HUES64 (cell line): ENCODE results near the gene DHRS3.

Experiments
- H3K27ac ChIP-seq: 2 replicates; pipeline ENCODE4 v1.7.0; 2013; ENCODE audit warnings: low read depth, low read length, inconsistent platforms
- H3K27me3 ChIP-seq: 2 replicates; pipeline ENCODE4 v1.6.1; 2013; ENCODE audit warnings: mild to moderate bottlenecking, low read length; ENCODE audit not compliant: insufficient read depth
- H3K36me3 ChIP-seq: 2 replicates; pipeline ENCODE4 v1.6.1; 2013; ENCODE audit warnings: mild to moderate bottlenecking, low read length; ENCODE audit not compliant: insufficient read depth
- H3K4me1 ChIP-seq: 2 replicates; pipeline ENCODE4 v1.6.1; 2013; ENCODE audit warnings: mild to moderate bottlenecking, low read length, moderate library complexity; ENCODE audit not compliant: insufficient read depth
- H3K4me3 ChIP-seq: 2 replicates; pipeline ENCODE4 v1.5.1; 2013; ENCODE audit warnings: mild to moderate bottlenecking, low read length, moderate library complexity
- H3K9ac ChIP-seq: 2 replicates; pipeline ENCODE4 v1.6.1; 2013; ENCODE audit warnings: mild to moderate bottlenecking, low read depth, low read length
- H3K9me3 ChIP-seq: 2 replicates; pipeline ENCODE4 v1.6.1; 2013; ENCODE audit warnings: low read depth, low read length; ENCODE audit not compliant: insufficient read depth
- WGBS: fragments of 150-250, 120-280 bp; methylation state at CpG from one replicate; pipeline ENCODE4 v1.1.7; 2013; ENCODE audit warnings: missing lambda C conversion rate; 5-methylcytosine and 5-hydroxymethylcytosine counted together

Gene DHRS3

GRCh38 chr1:12625276-12625675 lies 7.3 kb upstream of the DHRS3 start:
- H3K36me3 ChIP-seq, result no peaks in the 10 kb centered on the region
- H3K9me3 ChIP-seq, result no peaks in the 10 kb centered on the region
- WGBS, result 94% methylated on average over 6 of the region's 6 CpGs
- H3K4me3 ChIP-seq, result no peak overlapping the region
- H3K4me1 ChIP-seq, result peaks cover 15% of the 10 kb centered on the region
- no peaks in the 10 kb centered on the region for H3K27me3 ChIP-seq
- H3K9ac ChIP-seq, result no peak overlapping the region
- H3K27ac ChIP-seq, result no peak overlapping the region

- peaks cover 5% of the 10 kb centered on the region; the same call in 1 of the 2 replicates for H3K4me1 ChIP-seq
- H3K9ac ChIP-seq, result no peak overlapping the region
- no peaks in the 10 kb centered on the region for H3K36me3 ChIP-seq
- no peaks in the 10 kb centered on the region for H3K9me3 ChIP-seq
- no peak overlapping the region for H3K4me3 ChIP-seq
- WGBS, result 89% methylated on average over 12 of the region's 12 CpGs
- H3K27me3 ChIP-seq, result no peaks in the 10 kb centered on the region
- no peak overlapping the region for H3K27ac ChIP-seq
Observed at GRCh38 chr1:12622506-12622905, 4.5 kb upstream of the DHRS3 start.

GRCh38 chr1:12621346-12622335 lies 3.6 kb upstream of the DHRS3 start:
- no peak overlapping the region for H3K9ac ChIP-seq
- H3K9me3 ChIP-seq, result no peaks in the 10 kb centered on the region
- no peak overlapping the region for H3K27ac ChIP-seq
- WGBS, result 89% methylated on average over 15 of the region's 15 CpGs
- H3K4me3 ChIP-seq, result no peak overlapping the region
- no peaks in the 10 kb centered on the region for H3K4me1 ChIP-seq
- H3K27me3 ChIP-seq, result peaks cover 7% of the 10 kb centered on the region; the same call in 1 of the 2 replicates
- no peaks in the 10 kb centered on the region for H3K36me3 ChIP-seq

GRCh38 chr1:12620931-12621330 lies 2.9 kb upstream of the DHRS3 start:
- no peak overlapping the region for H3K4me3 ChIP-seq
- H3K27me3 ChIP-seq, result peaks cover 7% of the 10 kb centered on the region; the same call in 1 of the 2 replicates
- H3K4me1 ChIP-seq, result no peaks in the 10 kb centered on the region
- H3K27ac ChIP-seq, result no peak overlapping the region
- no peak overlapping the region for H3K9ac ChIP-seq
- no peaks in the 10 kb centered on the region for H3K36me3 ChIP-seq
- no peaks in the 10 kb centered on the region for H3K9me3 ChIP-seq
- WGBS, result 94% methylated on average over 8 of the region's 8 CpGs

- H3K27ac ChIP-seq, result no peak overlapping the region
- H3K9me3 ChIP-seq, result no peaks in the 10 kb centered on the region
- H3K9ac ChIP-seq, result no peak overlapping the region
- H3K4me1 ChIP-seq, result peaks cover 2% of the 10 kb centered on the region
- no peak overlapping the region for H3K4me3 ChIP-seq
- peaks cover 7% of the 10 kb centered on the region; the same call in 1 of the 2 replicates for H3K27me3 ChIP-seq
- no peaks in the 10 kb centered on the region for H3K36me3 ChIP-seq
- WGBS, result 70% methylated on average over 4 of the region's 4 CpGs
Observed at GRCh38 chr1:12620488-12620865, 2.5 kb upstream of the DHRS3 start.

- no peaks in the 10 kb centered on the region for H3K36me3 ChIP-seq
- no peaks in the 10 kb centered on the region for H3K9me3 ChIP-seq
- H3K4me1 ChIP-seq, result peaks cover 7% of the 10 kb centered on the region
- peaks cover 7% of the 10 kb centered on the region; the same call in 1 of the 2 replicates for H3K27me3 ChIP-seq
- H3K9ac ChIP-seq, result no peak overlapping the region
- 15% methylated on average over 23 of the region's 23 CpGs for WGBS
- no peak overlapping the region; the same call in 1 of the 2 replicates for H3K27ac ChIP-seq
- peak overlapping the region; percentile 93 for H3K4me3 ChIP-seq
Observed at GRCh38 chr1:12619792-12620487, 1.9 kb upstream of the DHRS3 start.

GRCh38 chr1:12618965-12619791 lies 1.2 kb upstream of the DHRS3 start:
- H3K4me3 ChIP-seq, result peak overlapping the region; percentile 93
- peak overlapping the region; percentile 97; the same call in 1 of the 2 replicates for H3K27ac ChIP-seq
- peaks cover 14% of the 10 kb centered on the region for H3K4me1 ChIP-seq
- H3K9me3 ChIP-seq, result no peaks in the 10 kb centered on the region
- H3K9ac ChIP-seq, result peak overlapping the region; percentile 66
- H3K27me3 ChIP-seq, result peaks cover 7% of the 10 kb centered on the region; the same call in 1 of the 2 replicates
- no peaks in the 10 kb centered on the region for H3K36me3 ChIP-seq
- WGBS, result 1% methylated on average over 27 of the region's 30 CpGs

- Histone ChIP-seq H3K27me3 (peaks cover 7% of the 10 kb centered on the region; the same call in 1 of the 2 replicates), H3K4me3 (peak overlapping the region; percentile 93), H3K27ac (peak overlapping the region; percentile 97), H3K9me3 (no peaks in the 10 kb centered on the region), H3K4me1 (peaks cover 14% of the 10 kb centered on the region), H3K9ac (peak overlapping the region; percentile 66), H3K36me3 (no peaks in the 10 kb centered on the region)
- WGBS, result 0% methylated on average over 6 of the region's 6 CpGs
Observed at GRCh38 chr1:12618661-12618964, 603 bp upstream of the DHRS3 start.

- Histone ChIP-seq H3K27me3 (peaks cover 9% of the 10 kb centered on the region; the same call in 1 of the 2 replicates), H3K4me1 (peaks cover 14% of the 10 kb centered on the region), H3K9me3 (no peaks in the 10 kb centered on the region), H3K36me3 (peaks cover 1% of the 10 kb centered on the region; the same call in 1 of the 2 replicates), H3K9ac (peak overlapping the region; percentile 66), H3K4me3 (peak overlapping the region; percentile 93), H3K27ac (peak overlapping the region; percentile 97; the same call in 1 of the 2 replicates)
- WGBS, result 1% methylated on average over 5 of the region's 13 CpGs
Observed at GRCh38 chr1:12617511-12617900, 504 bp downstream of the DHRS3 start.

GRCh38 chr1:12616709-12617373 lies 1.2 kb downstream of the DHRS3 start:
- H3K9me3 ChIP-seq, result no peaks in the 10 kb centered on the region
- H3K27me3 ChIP-seq, result peaks cover 9% of the 10 kb centered on the region; the same call in 1 of the 2 replicates
- H3K4me1 ChIP-seq, result peaks cover 17% of the 10 kb centered on the region
- peaks cover 8% of the 10 kb centered on the region; the same call in 1 of the 2 replicates for H3K36me3 ChIP-seq
- peak overlapping the region; percentile 93 for H3K4me3 ChIP-seq
- WGBS, result under 1% methylated on average over 53 of the region's 53 CpGs
- peak overlapping the region; percentile 66 for H3K9ac ChIP-seq
- H3K27ac ChIP-seq, result peak overlapping the region; percentile 97; the same call in 1 of the 2 replicates
